K562 (cell line): ENCODE results near the gene KIT. TPM values are rescaled to one million over a fixed set of nuclear protein-coding genes. Genes with fewer than 3 reads are reported as not detected.

Source experiments
- ATAC-seq: fragments of 200-7000 bp; cut with Tn5 transposase; 3 replicates; pipeline ENCODE4 v1.9.1; 2020; ENCODE audit warnings: moderate library complexity
- BruUV-seq: library from RNA; stranded (reverse); fragments of 400-500 nt; replicated peaks from 2 replicates; lab custom pipeline; 2021; lab: Mats Ljungman, UMichigan
- CTCF ChIA-PET: fragments of 300-600 bp; formaldehyde crosslinking; extraction: SDS; loops from one replicate; lab custom pipeline; 2021; ENCODE audit warnings: low intra/inter-chr PET ratio; lab: Yijun Ruan, JAX
- POLR2A ChIA-PET: fragments of 300-600, 350-650 bp; sonication (Branson Sonifier 250); formaldehyde crosslinking; extraction: SDS; loops from one replicate; lab custom pipeline; 2021; ENCODE audit warnings: antibody characterized with exemption, inconsistent platforms; lab: Yijun Ruan, JAX
- DNase-seq, 4 experiments: peaks; one replicate each; pipeline versions ENCODE4 v3.0.0 to v3.0.0-alpha.2; 2011 to 2018; ENCODE audit warnings: low spot score in 3 of 4, mixed read lengths in 3 of 4; ENCODE audit errors: extremely low read depth in 1 of 4
- FAIRE-seq: peaks from 2 replicates; lab custom pipeline; 2011; peaks lifted over from hg19 to GRCh38; lab: Jason Lieb, UNC
- H2AFZ ChIP-seq: 2 replicates; pipeline ENCODE4 v1.6.0; 2011; ENCODE audit warnings: low read depth, low read length, control low read depth, inconsistent platforms
- H3K27ac ChIP-seq: fragments of 200-600 bp; 3 replicates; pipeline ENCODE4 v1.8.0; 2011; ENCODE audit warnings: low read depth, mild to moderate bottlenecking, control low read depth, inconsistent platforms, low read length, moderate library complexity, mixed read lengths; ENCODE audit errors: extremely low read depth
- H3K27me3 ChIP-seq, 2 experiments: fragments of 300-600 bp in 1 of 2; 2 replicates in 1 of 2; 3 replicates in 1 of 2; pipeline versions ENCODE4 v1.6.0 to v1.8.0; 2011; ENCODE audit warnings: inconsistent platforms in 2 of 2, low read length in 2 of 2, mild to moderate bottlenecking in 1 of 2, mixed read lengths in 1 of 2, moderate library complexity in 1 of 2; ENCODE audit not compliant: control insufficient read depth in 2 of 2, insufficient read depth in 2 of 2
- H3K36me3 ChIP-seq: fragments of 300-600 bp; 3 replicates; pipeline ENCODE4 v1.8.0; 2011; ENCODE audit warnings: mild to moderate bottlenecking, low read length, inconsistent platforms; ENCODE audit not compliant: control insufficient read depth, insufficient read depth
- H3K4me1 ChIP-seq, 2 experiments: fragments of 200-600 bp in 1 of 2; replicated peaks in 1 of 2; 2 replicates in 1 of 2; 3 replicates in 1 of 2; pipeline versions ENCODE4 v1.5.1 to v1.8.0; 2011; ENCODE audit warnings: inconsistent platforms in 2 of 2, low read length in 2 of 2, mild to moderate bottlenecking in 1 of 2, mixed read lengths in 1 of 2, moderate library complexity in 1 of 2; ENCODE audit not compliant: control insufficient read depth in 2 of 2, insufficient read depth in 2 of 2
- H3K4me2 ChIP-seq: 2 replicates; pipeline ENCODE4 v1.6.1; 2011; ENCODE audit warnings: low read length, control low read depth, inconsistent platforms, mixed read lengths; ENCODE audit not compliant: insufficient read depth
- H3K4me3 ChIP-seq: fragments of 200-600 bp; sonication (generic), shearing (Covaris generic); 2 replicates; pipeline ENCODE4 v1.5.1; 2016; ENCODE audit warnings: control low read depth, inconsistent platforms
- H3K79me2 ChIP-seq: fragments of 200-600 bp; 3 replicates; pipeline ENCODE4 v1.8.0; 2011; ENCODE audit warnings: low read length, inconsistent platforms; ENCODE audit not compliant: control insufficient read depth, insufficient read depth
- H3K9ac ChIP-seq, 2 experiments: 2 replicates each; pipeline versions ENCODE4 v1.6.0 to v1.6.1; 2011; ENCODE audit warnings: low read depth in 2 of 2, low read length in 2 of 2, control low read depth in 1 of 2, inconsistent platforms in 1 of 2, mild to moderate bottlenecking in 1 of 2, mixed read lengths in 1 of 2; ENCODE audit not compliant: insufficient read depth in 1 of 2
- H3K9me1 ChIP-seq: one replicate; pipeline ENCODE4 v1.6.0; 2011; ENCODE audit warnings: inconsistent platforms, mild to moderate bottlenecking, low read length, moderate library complexity; ENCODE audit not compliant: control insufficient read depth, insufficient read depth
- H3K9me3 ChIP-seq: replicated peaks from 2 replicates; pipeline ENCODE4 v1.5.1; 2011; ENCODE audit warnings: low read depth, low read length, inconsistent platforms; ENCODE audit not compliant: control insufficient read depth, insufficient read depth
- H4K20me1 ChIP-seq: replicated peaks from 2 replicates; pipeline ENCODE4 v1.6.1; 2011; ENCODE audit warnings: low read length, inconsistent platforms, mixed read lengths; ENCODE audit not compliant: control insufficient read depth, insufficient read depth
- MBD1 ChIP-seq: fragments of 250-450 bp; sonication (Bioruptor Pico); IDR thresholded peaks from 2 replicates; pipeline ENCODE4 v1.8.0; 2022; ENCODE audit warnings: inconsistent platforms
- TCFL5 ChIP-seq: fragments of 250-450 bp; sonication (Bioruptor Pico); conservative IDR thresholded peaks from 2 replicates; pipeline ENCODE4 v1.6.1; 2021; ENCODE audit warnings: mild to moderate bottlenecking, moderate library complexity, matching md5 sums
- WGBS: fragments of 100-300 bp; shearing (Covaris generic); methylation state at CpG from one replicate; pipeline ENCODE4 v1.1.6; 2016; ENCODE audit warnings: low coverage, mixed read lengths; ENCODE audit not compliant: insufficient coverage; ENCODE audit errors: missing lambda C conversion rate; 5-methylcytosine and 5-hydroxymethylcytosine counted together
- in situ Hi-C: fragments of 300-500 bp; cut with MboI; formaldehyde crosslinking; loops from 4 replicates; pipeline ENCODE4 v1.15.0; 2018; ENCODE audit warnings: inconsistent platforms, mixed read lengths
- intact Hi-C: fragments of 100-400 bp; cut with micrococcal nuclease; formaldehyde crosslinking; loops from 2 replicates; pipeline ENCODE4 v1.14.2; 2022
- polyA plus RNA-seq, 8 experiments: library from polyadenylated mRNA; depleted of rRNA in 4 of 8; stranded (reverse) in 5 of 8; unstranded in 3 of 8; fragments of >200 nt; fragmentation: Nextera tagmentation in 2 of 8; fragmentation: Illumina TruSeq in 1 of 8; extraction: Ambion mirVana in 2 of 8; extraction: Trizol in 1 of 8; gene quantifications; 2 replicates each; pipeline versions ENCODE4 v1.2.1 to v1.2.3, GENCODE V29; 2011 to 2014; ENCODE audit warnings: inconsistent platforms in 1 of 8, missing spikeins in 1 of 8
- total RNA-seq, 7 experiments: library from RNA; depleted of rRNA in 6 of 7; stranded (reverse); fragments of >200 nt in 6 of 7; fragmentation: Illumina TruSeq in 2 of 7; extraction: Trizol in 2 of 7; gene quantifications; 2 replicates each; pipeline versions ENCODE4 v1.2.1 to v1.2.3, GENCODE V29; 2011 to 2021; ENCODE audit warnings: low replicate concordance in 1 of 7

KIT gene
- total and polyA plus RNA-seq, 9 of the 15 experiments (the other 6 are each of a cell fraction or from before 2014, with no cell fraction given): 0.27 to 5.6 (median 0.57) TPM

GRCh38 chr4:54687887-54688841, 30.4 kb downstream of the KIT start:
- BruUV-seq: no TSS peak
- no peak for DNase-seq
- TF ChIP-seq MBD1 (CRISPR knock-in tag) (no peak), TCFL5 (CRISPR knock-in tag) (no peak)
- TF ChIP-seq, all 486 proteins: peak for 0
- intact Hi-C loops (loop anchor here (10.0 kb wide), 1 partner anchor 157 kb away; no protein-coding TSS in a partner anchor), in situ Hi-C loops (no loop called here)
- ChIA-PET POLR2A (interaction anchor here (0.7 to 1.9 kb wide), 4 partner anchors 10 to 16 kb away, joined by 3 to 5 read pairs (median 3); no protein-coding TSS in a partner anchor), CTCF (no interaction called here)
- Histone ChIP-seq H3K27me3 (0 out of 5 replicates have a peak, but pooled peaks cover 0 to 6% of the 10 kb centered on the region in 2 experiments), H3K27ac (no peak overlapping the region), H3K4me3 (no peak overlapping the region), H4K20me1 (no peaks in the 10 kb centered on the region), H2AFZ (0 out of 2 replicates have a peak overlapping the region, but pooled peaks have one; percentile 24), H3K79me2 (no peaks in the 10 kb centered on the region), H3K9me3 (no peaks in the 10 kb centered on the region), H3K4me1 (no peaks in the 10 kb centered on the region), H3K4me2 (no peak overlapping the region), H3K36me3 (no peaks in the 10 kb centered on the region), H3K9ac (no peak overlapping the region), H3K9me1 (no peaks in the 10 kb centered on the region)
- FAIRE-seq (no peak), ATAC-seq (no peak)
- WGBS: 16% methylated on average over 11 of the region's 11 CpGs
